Erythroblast (primary cell): ENCODE measurements around the gene DCST2.

ENCODE experiments used
- GATA1 ChIP-seq: IDR thresholded peaks from 2 replicates; pipeline ENCODE4 v1.6.1; 2011; ENCODE audit warnings: low read depth, mild to moderate bottlenecking, control low read depth, low read length, moderate library complexity
- POLR2A ChIP-seq: IDR thresholded peaks from 2 replicates; pipeline ENCODE4 v1.6.1; 2011; ENCODE audit warnings: mild to moderate bottlenecking, low read length

DNA sequence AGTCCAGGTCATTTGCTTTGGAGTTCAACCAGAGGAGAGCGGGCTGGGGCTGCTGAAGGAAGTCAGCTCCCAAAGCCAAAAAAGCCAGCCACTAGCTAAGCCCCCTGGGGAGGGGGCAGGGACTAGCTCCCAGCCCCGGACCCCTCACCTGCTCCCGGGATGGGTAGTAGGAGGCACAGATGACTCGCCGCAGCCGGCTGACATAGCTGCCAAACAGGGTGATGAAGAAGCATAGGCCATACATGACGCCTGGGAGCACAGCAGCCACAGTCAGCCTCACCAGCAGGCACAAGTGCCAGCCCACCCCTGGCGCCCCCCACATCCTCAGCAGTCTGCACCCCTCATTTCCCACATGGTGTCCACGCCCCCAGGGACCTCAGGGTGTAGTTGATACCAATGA lies 7.4 kb downstream of the DCST2 start:
- no peak for TF ChIP-seq POLR2A
- no peak for TF ChIP-seq GATA1
